Measurements from ENCODE around the gene GAD1.

GRCh38 chr2:170783549-170783948 is 33.1 kb upstream of the GAD1 start:
- TF ChIP-seq CTCF (IDR thresholded peaks at IDR 0.05; ENCODE audit: low read length), result no peak
- no peak for TF ChIP-seq EZH2phosphoT487 (IDR thresholded peaks at IDR 0.05; ENCODE audit: low read length)

Data from MM.1S (cell line).